Type B pancreatic cell (in vitro differentiated cells): ENCODE measurements around the gene SEPTIN1. TPM values are rescaled to one million over a fixed set of nuclear protein-coding genes. Genes with fewer than 3 reads are reported as not detected.

Experiments used
- DNase-seq: peaks from one replicate; pipeline ENCODE4 v3.0.0; 2021; ENCODE audit warnings: mixed read lengths; ENCODE audit not compliant: unreplicated experiment; ENCODE audit errors: extremely low spot score
- H3K27ac Mint-ChIP-seq: 2 replicates; pipeline ENCODE4 v1.8.0; 2021; ENCODE audit warnings: mild to moderate bottlenecking, mixed read lengths
- H3K27me3 Mint-ChIP-seq: 2 replicates; pipeline ENCODE4 v1.8.0; 2021; ENCODE audit warnings: mixed read lengths
- H3K36me3 Mint-ChIP-seq: 2 replicates; pipeline ENCODE4 v1.8.0; 2021; ENCODE audit warnings: mixed read lengths
- H3K4me1 Mint-ChIP-seq: one replicate; pipeline ENCODE4 v1.8.0; 2021; ENCODE audit warnings: mixed read lengths; ENCODE audit not compliant: unreplicated experiment
- H3K4me3 Mint-ChIP-seq: 2 replicates; pipeline ENCODE4 v1.8.0; 2021; ENCODE audit warnings: mild to moderate bottlenecking, mixed read lengths
- H3K9me3 Mint-ChIP-seq: 2 replicates; pipeline ENCODE4 v1.8.0; 2021; ENCODE audit warnings: mixed read lengths
- total RNA-seq: library from RNA; stranded (reverse); gene quantifications from 2 replicates; pipeline ENCODE4 v1.2.1, GENCODE V29; 2021; ENCODE audit warnings: low replicate concordance
- TF ChIP-seq, protein P1 (sequence below): fragments of 200-600 bp; sonication (generic); conservative IDR thresholded peaks from 2 replicates; pipeline ENCODE4 v1.5.0; 2021; ENCODE audit warnings: antibody characterized with exemption, mild to moderate bottlenecking

The SEPTIN1 gene
- total RNA-seq, 1 donor from 2014 or later: 2.3 TPM

DNA sequence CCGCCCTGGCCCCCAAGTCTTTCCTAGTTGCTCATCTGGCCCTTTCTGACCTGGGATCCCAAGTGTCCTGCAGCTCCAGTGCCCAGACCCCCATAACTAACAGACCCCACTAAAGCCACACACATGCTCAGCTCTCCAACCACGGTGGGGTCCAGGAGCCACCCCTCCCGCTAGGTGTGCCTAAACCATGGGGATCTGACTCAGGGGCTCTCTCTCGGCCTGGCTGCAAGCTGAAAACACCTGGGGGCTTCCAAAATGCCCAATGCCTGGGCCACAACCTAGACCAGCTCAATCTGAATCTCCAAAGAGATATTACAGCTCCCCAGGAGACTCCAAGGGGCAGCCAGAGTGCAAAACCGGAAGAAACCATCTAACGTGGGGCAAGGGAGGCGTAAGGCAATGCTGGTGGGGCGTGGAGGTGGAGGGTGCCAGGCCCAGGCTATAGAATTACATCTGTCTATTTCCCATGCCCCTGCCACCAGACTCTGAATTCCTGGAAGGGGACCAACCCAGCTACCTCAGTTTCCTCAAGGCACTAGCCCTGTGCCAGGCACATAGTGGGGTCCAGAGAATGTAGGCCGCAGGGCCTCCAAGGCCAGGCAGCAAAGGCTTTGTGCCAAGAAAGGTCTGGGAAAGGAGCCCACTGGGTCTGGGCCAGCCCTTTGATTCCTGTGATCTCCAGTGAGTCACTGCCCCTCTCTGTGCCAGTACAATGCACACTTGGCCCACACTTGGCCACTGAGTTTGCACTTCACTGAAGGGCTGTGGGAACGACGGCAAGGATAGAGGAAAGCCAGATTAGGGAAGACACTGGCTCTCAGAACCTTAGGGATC, 30.6 kb downstream of the SEPTIN1 start:
- Mint-ChIP-seq H3K27ac (no peak overlapping the region), H3K27me3 (no peaks in the 10 kb centered on the region), H3K4me1 (peaks cover 11% of the 10 kb centered on the region), H3K9me3 (no peaks in the 10 kb centered on the region), H3K4me3 (peak overlapping the region; percentile 45), H3K36me3 (peaks cover 11% of the 10 kb centered on the region)
- DNase-seq: no peak
- TF ChIP-seq, protein P1, sequence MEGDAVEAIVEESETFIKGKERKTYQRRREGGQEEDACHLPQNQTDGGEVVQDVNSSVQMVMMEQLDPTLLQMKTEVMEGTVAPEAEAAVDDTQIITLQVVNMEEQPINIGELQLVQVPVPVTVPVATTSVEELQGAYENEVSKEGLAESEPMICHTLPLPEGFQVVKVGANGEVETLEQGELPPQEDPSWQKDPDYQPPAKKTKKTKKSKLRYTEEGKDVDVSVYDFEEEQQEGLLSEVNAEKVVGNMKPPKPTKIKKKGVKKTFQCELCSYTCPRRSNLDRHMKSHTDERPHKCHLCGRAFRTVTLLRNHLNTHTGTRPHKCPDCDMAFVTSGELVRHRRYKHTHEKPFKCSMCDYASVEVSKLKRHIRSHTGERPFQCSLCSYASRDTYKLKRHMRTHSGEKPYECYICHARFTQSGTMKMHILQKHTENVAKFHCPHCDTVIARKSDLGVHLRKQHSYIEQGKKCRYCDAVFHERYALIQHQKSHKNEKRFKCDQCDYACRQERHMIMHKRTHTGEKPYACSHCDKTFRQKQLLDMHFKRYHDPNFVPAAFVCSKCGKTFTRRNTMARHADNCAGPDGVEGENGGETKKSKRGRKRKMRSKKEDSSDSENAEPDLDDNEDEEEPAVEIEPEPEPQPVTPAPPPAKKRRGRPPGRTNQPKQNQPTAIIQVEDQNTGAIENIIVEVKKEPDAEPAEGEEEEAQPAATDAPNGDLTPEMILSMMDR: no peak

- H3K9me3 Mint-ChIP-seq: no peaks in the 10 kb centered on the region
- TF ChIP-seq, protein P1: no peak
- H3K36me3 Mint-ChIP-seq: peaks cover 11% of the 10 kb centered on the region
- no peak overlapping the region for H3K27ac Mint-ChIP-seq
- H3K4me1 Mint-ChIP-seq: peaks cover 11% of the 10 kb centered on the region
- no peak for DNase-seq
- H3K27me3 Mint-ChIP-seq: no peaks in the 10 kb centered on the region
- H3K4me3 Mint-ChIP-seq: no peak overlapping the region
These were observed 31.3 kb downstream of the SEPTIN1 start for GRCh38 chr16:30351001-30351441.

- Mint-ChIP-seq H3K4me1 (peaks cover 9% of the 10 kb centered on the region), H3K36me3 (peaks cover 10% of the 10 kb centered on the region), H3K9me3 (no peaks in the 10 kb centered on the region), H3K4me3 (peak overlapping the region; percentile 12), H3K27me3 (no peaks in the 10 kb centered on the region), H3K27ac (no peak overlapping the region)
- TF ChIP-seq, protein P1: no peak
- no peak for DNase-seq
These were observed 32.1 kb downstream of the SEPTIN1 start for GRCh38 chr16:30350134-30350871.

GRCh38 chr16:30349675-30350074, 32.7 kb downstream of the SEPTIN1 start:
- DNase-seq: no peak
- H3K4me3 Mint-ChIP-seq: no peak overlapping the region
- peaks cover 7% of the 10 kb centered on the region for H3K4me1 Mint-ChIP-seq
- no peaks in the 10 kb centered on the region for H3K9me3 Mint-ChIP-seq
- TF ChIP-seq, protein P1: no peak
- H3K27me3 Mint-ChIP-seq: no peaks in the 10 kb centered on the region
- no peak overlapping the region for H3K27ac Mint-ChIP-seq
- peaks cover 7% of the 10 kb centered on the region for H3K36me3 Mint-ChIP-seq

DNA sequence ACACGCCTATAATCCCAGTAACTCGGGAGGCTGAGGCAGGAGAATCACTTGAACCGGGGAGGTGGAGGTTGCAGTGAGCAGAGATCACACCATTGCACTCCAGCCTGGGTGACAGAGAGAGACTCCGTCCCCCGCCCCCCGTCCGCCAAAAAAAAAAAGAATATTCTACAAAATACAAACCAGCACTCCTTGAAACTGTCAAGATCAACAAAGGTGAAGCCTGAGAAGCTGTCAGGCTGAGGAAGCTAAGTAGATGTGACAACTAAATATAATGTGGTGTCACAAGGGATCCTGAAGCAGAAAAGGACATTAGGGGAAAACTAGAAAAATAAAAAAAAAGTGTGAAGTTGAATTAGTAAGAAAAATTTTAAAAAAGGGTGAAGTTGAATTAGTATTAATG, 33.4 kb downstream of the SEPTIN1 start:
- DNase-seq: no peak
- no peak overlapping the region for H3K27ac Mint-ChIP-seq
- no peaks in the 10 kb centered on the region for H3K27me3 Mint-ChIP-seq
- H3K4me1 Mint-ChIP-seq: no peaks in the 10 kb centered on the region
- H3K9me3 Mint-ChIP-seq: no peaks in the 10 kb centered on the region
- H3K36me3 Mint-ChIP-seq: peaks cover 7% of the 10 kb centered on the region
- no peak overlapping the region for H3K4me3 Mint-ChIP-seq
- TF ChIP-seq, protein P1: no peak
